Gastrocnemius medialis (tissue), 4 donors: ENCODE measurements around the gene FUT7.

Experiments
- CTCF ChIP-seq, 5 experiments: fragments of 450-650 bp in 3 of 5; fragments of 200-600 bp in 2 of 5; sonication (generic) in 2 of 5; IDR thresholded peaks in 4 of 5; conservative IDR thresholded peaks in 1 of 5; 1 replicate in 4 of 5; 2 replicates in 1 of 5; pipeline ENCODE4 v1.5.1; 2016 to 2019; ENCODE audit warnings: antibody characterized with exemption in 5 of 5, mild to moderate bottlenecking in 3 of 5, moderate library complexity in 3 of 5
- POLR2A ChIP-seq, 2 donors: fragments of 450-650 bp; IDR thresholded peaks; one replicate each; pipeline ENCODE4 v1.6.1; 2017; ENCODE audit warnings: antibody characterized with exemption in 2 of 2, mild to moderate bottlenecking in 2 of 2, moderate library complexity in 2 of 2

- TF ChIP-seq POLR2A (IDR thresholded peaks at IDR 0.05) (no peak), CTCF (IDR thresholded peaks at IDR 0.05 in 4 of 5, conservative IDR thresholded peaks at IDR 0.05 in 1 of 5) (no peak)
Measured at GRCh38 chr9:137017791-137018497, 13.9 kb downstream of the FUT7 start.
